Upper lobe of left lung (tissue), 6 donors: ENCODE data around the gene CAPN2. TPM values are rescaled to one million over a fixed set of nuclear protein-coding genes. Genes with fewer than 3 reads are reported as not detected.

Experiments
- ATAC-seq, 2 donors: fragments of 200-7000 bp; cut with Tn5 transposase; one replicate each; pipeline ENCODE4 v1.9.1; 2022; ENCODE audit warnings: mild to moderate bottlenecking in 2 of 2, moderate library complexity in 2 of 2; ENCODE audit not compliant: low FRiP score in 2 of 2
- DNase-seq, 2 donors: peaks; one replicate each; pipeline ENCODE4 v3.0.0-alpha.2; 2019 to 2020
- H3K27ac ChIP-seq, 4 donors: fragments of 200-600 bp; sonication (generic); one replicate each; pipeline ENCODE4 v1.5.1; 2016 to 2019
- H3K27me3 ChIP-seq, 4 donors: fragments of 200-600 bp; sonication (generic); one replicate each; pipeline ENCODE4 v1.5.1; 2017 to 2019
- H3K36me3 ChIP-seq, 4 donors: fragments of 200-600 bp; sonication (generic); one replicate each; pipeline ENCODE4 v1.5.1; 2016 to 2019
- H3K4me1 ChIP-seq, 4 donors: fragments of 200-600 bp; sonication (generic); one replicate each; pipeline ENCODE4 v1.5.1; 2018 to 2019
- H3K4me3 ChIP-seq, 4 donors: fragments of 200-600 bp; sonication (generic); one replicate each; pipeline ENCODE4 v1.5.1; 2017 to 2019; ENCODE audit warnings: mild to moderate bottlenecking in 2 of 4, moderate library complexity in 1 of 4
- H3K9me3 ChIP-seq, 4 donors: fragments of 200-600 bp; sonication (generic); one replicate each; pipeline ENCODE4 v1.5.1; 2018 to 2019
- EP300 ChIP-seq, 4 donors: sonication (generic); formaldehyde crosslinking; IDR thresholded peaks; one replicate each; pipeline ENCODE4 v1.5.1; 2017; ENCODE audit warnings: antibody characterized with exemption in 4 of 4, control low read depth in 2 of 4
- POLR2A ChIP-seq, 4 donors: fragments of 450-650 bp; IDR thresholded peaks; one replicate each; pipeline ENCODE4 v1.5.1; 2016 to 2017; ENCODE audit warnings: antibody characterized with exemption in 4 of 4, mild to moderate bottlenecking in 2 of 4
- POLR2AphosphoS5 ChIP-seq, 2 donors: sonication (generic); formaldehyde crosslinking; IDR thresholded peaks; one replicate each; pipeline ENCODE4 v1.5.1; 2017; ENCODE audit warnings: antibody characterized with exemption in 2 of 2
- WGBS, 2 donors: methylation state at CpG; one replicate each; pipeline ENCODE4 v1.1.5; 2017 to 2018; 5-methylcytosine and 5-hydroxymethylcytosine counted together
- total RNA-seq, 6 donors: library from RNA; depleted of rRNA in 4 of 6; stranded (reverse); fragments of >200 nt in 4 of 6; gene quantifications; one replicate each; pipeline versions ENCODE4 v1.1.0 to v1.2.1, GENCODE V29; 2016 to 2021
- TF ChIP-seq, protein P1 (sequence below), 6 experiments: fragments of 450-650 bp in 4 of 6; fragments of 200-600 bp in 2 of 6; sonication (generic) in 2 of 6; IDR thresholded peaks; one replicate each; pipeline ENCODE4 v1.5.1; 2016 to 2019; ENCODE audit warnings: antibody characterized with exemption in 6 of 6
- donor health status: DM: no; HTN: no; CAD: no; lungs with moderate emphysema.
- donor health status: DM: no; HTN: yes; CAD: no; lungs with severe emphysema.

Gene CAPN2
- total RNA-seq, 6 donors from 2014 or later = 271 to 1,436 (median 427) TPM

DNA sequence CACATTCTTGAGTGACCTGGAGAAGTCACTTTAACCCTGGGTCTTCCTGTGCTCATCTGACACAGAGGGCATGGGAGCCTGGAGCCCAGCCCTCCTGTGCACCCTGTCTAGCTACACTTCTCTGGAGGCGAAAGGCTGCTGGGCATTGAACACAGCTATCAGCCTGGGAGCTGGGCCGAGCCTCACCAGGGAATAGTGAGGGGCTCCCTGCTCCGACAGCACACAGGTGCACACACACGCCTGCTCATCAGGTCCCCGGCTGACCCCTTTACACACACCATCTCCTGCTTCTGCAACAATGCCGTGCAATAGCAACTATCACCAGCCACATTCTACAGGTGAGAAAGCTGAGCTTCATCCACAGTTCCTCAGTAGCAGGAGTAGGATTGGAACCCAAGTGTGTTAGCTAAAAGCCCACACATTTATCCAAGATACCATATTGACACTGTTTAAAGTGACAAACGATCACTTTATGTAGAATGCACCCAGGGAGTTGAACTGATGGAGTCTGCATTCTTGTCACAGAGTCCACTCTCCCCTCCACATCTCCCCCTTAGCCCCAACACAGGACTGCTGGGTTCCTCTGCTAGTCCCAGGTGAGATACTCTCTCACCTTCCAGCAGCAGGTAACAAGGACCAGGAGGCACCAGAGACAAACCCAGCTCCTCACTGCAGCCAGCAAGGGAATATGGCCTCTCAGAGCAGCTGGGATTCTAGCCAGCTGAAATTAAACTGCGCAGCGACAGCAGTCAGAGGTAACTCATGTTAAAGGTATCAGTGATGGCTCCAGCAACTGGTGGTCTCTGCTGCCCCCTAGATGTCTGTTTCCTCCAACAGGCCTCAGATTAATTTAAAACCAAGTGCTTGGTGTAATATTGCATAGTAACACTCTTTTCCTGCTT, 28.5 kb upstream of the CAPN2 start:
- ATAC-seq = peak; percentile 31 to 57
- WGBS, 2 donors = 0 to 66% methylated on average over 2 to 9 of the region's 9 CpGs

DNA sequence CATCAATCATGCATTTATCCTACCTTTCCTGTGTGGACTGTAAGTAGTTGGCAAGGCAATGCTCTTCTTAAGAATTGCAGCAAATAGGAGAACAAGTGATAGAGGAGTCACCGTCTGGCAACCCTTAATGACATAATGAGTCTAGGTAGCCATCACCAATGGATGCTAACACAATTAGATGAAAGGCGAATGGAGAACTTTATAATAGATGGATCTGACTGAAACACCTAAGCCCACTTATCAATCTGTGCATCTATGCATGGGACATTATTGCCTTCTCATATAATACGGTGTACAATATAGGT, 27.9 kb upstream of the CAPN2 start:
- ATAC-seq (no peak), DNase-seq (no peak)
- Histone ChIP-seq H3K27me3 (no peaks in the 10 kb centered on the region), H3K4me3 (no peak overlapping the region), H3K36me3 (no peaks in the 10 kb centered on the region), H3K4me1 (no peaks in the 10 kb centered on the region), H3K27ac (no peak overlapping the region), H3K9me3 (no peaks in the 10 kb centered on the region)
- TF ChIP-seq, protein P1, sequence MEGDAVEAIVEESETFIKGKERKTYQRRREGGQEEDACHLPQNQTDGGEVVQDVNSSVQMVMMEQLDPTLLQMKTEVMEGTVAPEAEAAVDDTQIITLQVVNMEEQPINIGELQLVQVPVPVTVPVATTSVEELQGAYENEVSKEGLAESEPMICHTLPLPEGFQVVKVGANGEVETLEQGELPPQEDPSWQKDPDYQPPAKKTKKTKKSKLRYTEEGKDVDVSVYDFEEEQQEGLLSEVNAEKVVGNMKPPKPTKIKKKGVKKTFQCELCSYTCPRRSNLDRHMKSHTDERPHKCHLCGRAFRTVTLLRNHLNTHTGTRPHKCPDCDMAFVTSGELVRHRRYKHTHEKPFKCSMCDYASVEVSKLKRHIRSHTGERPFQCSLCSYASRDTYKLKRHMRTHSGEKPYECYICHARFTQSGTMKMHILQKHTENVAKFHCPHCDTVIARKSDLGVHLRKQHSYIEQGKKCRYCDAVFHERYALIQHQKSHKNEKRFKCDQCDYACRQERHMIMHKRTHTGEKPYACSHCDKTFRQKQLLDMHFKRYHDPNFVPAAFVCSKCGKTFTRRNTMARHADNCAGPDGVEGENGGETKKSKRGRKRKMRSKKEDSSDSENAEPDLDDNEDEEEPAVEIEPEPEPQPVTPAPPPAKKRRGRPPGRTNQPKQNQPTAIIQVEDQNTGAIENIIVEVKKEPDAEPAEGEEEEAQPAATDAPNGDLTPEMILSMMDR (IDR thresholded peaks at IDR 0.05) = no peak
- TF ChIP-seq EP300 (IDR thresholded peaks at IDR 0.05) = no peak
- no peak for TF ChIP-seq POLR2A (IDR thresholded peaks at IDR 0.05)
- no peak for TF ChIP-seq POLR2AphosphoS5 (IDR thresholded peaks at IDR 0.05)
- 80% methylated on average over 3 of the region's 3 CpGs for WGBS, 2 donors

More for the DNA sequence above, 28.5 kb upstream of the CAPN2 start:
- Histone ChIP-seq H3K4me1 (no peaks in the 10 kb centered on the region), H3K9me3 (no peaks in the 10 kb centered on the region), H3K4me3 (no peak overlapping the region), H3K36me3 (no peaks in the 10 kb centered on the region), H3K27me3 (no peaks in the 10 kb centered on the region), H3K27ac (no peak overlapping the region)
- peak; percentile 20 to 56 for DNase-seq
- TF ChIP-seq, protein P1 (IDR thresholded peaks at IDR 0.05) = peak in 5 of 6 experiments; percentile 20 to 68 (median 53)
- TF ChIP-seq EP300 (IDR thresholded peaks at IDR 0.05) = no peak

DNA sequence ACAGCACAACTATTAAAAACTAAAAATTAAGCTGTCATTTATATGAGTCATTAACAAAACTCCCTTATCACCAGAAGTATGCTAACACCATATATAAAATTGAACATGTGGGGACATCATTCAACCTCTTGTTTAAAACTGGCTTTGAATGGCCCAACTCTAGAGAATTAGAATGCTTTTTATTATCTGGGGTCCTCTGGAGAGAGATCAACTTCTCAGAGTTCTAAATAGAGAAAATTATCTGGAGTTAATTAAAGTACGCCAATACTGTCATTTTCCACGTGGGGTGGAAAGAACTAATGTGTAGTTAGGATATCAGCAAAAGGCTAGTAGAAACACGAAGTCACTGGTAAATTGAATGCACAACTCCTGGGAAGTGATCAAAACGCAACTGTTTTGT, 21.2 kb upstream of the CAPN2 start:
- DNase-seq = no peak
- H3K4me1 ChIP-seq = no peaks in the 10 kb centered on the region
- TF ChIP-seq POLR2AphosphoS5 (IDR thresholded peaks at IDR 0.05) = no peak
- no peak overlapping the region for H3K4me3 ChIP-seq
- no peaks in the 10 kb centered on the region for H3K36me3 ChIP-seq
- WGBS, 2 donors = 83% methylated on average over 4 of the region's 4 CpGs
- ATAC-seq = no peak
- H3K27ac ChIP-seq = no peak overlapping the region
- H3K27me3 ChIP-seq = no peaks in the 10 kb centered on the region
- no peaks in the 10 kb centered on the region for H3K9me3 ChIP-seq

DNA sequence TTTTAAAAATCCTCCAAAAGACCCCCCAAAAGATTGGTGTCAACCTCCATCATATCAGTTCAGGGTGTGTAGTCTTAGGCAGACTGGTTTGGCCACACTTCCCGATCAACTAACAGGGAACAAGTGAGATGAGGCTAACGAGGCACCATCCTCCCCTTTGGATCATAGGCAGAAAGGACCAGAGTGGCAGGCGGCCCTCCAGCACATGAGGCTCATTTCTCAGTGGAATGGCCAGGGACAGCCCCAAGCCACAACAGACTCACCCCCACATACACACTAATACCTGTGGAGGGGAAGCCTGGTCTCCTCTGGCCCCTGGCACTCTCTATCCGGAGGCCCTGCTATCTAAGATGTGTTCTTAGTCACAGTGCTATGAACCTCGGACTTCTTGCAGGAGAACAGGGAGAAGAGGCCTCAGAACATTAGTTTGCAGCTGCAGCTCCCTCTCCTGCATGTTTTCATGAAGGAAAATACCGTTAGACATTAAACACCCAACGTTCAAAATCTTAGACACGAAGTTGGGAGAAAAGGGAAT, 17.3 kb upstream of the CAPN2 start:
- TF ChIP-seq POLR2AphosphoS5 (IDR thresholded peaks at IDR 0.05) = no peak
- TF ChIP-seq, protein P1 (IDR thresholded peaks at IDR 0.05) = no peak
- TF ChIP-seq POLR2A (IDR thresholded peaks at IDR 0.05) = no peak
- no peak for TF ChIP-seq EP300 (IDR thresholded peaks at IDR 0.05)
- WGBS, 2 donors = 66 to 70% methylated on average over 8 of the region's 8 CpGs
- DNase-seq (no peak), ATAC-seq (no peak)
- Histone ChIP-seq H3K27ac (no peak overlapping the region), H3K36me3 (no peaks in the 10 kb centered on the region), H3K9me3 (no peaks in the 10 kb centered on the region), H3K4me1 (peaks cover 1 to 10% (median 5%) of the 10 kb centered on the region in 4 donors), H3K27me3 (no peaks in the 10 kb centered on the region), H3K4me3 (no peak overlapping the region)

DNA sequence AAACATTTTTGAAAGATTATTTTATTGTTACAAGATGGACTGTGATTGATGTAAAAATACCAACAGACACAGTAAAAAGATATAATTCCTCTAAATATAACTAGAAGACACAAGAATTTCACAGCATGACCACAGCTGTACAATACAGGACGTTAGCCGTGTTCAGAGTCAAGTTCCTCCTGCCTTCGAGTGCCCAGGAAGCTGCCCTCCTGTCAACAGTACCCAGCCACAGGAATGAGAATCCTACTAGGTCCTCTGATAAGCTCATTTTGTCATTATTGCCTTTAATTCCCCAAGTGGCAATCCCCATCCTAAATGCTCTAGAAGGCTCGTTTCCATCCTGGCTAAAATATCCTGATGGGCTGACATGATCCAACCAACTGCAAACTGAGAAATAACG, 16.4 kb upstream of the CAPN2 start:
- no peaks in the 10 kb centered on the region for H3K9me3 ChIP-seq
- TF ChIP-seq POLR2A (IDR thresholded peaks at IDR 0.05) (no peak), POLR2AphosphoS5 (IDR thresholded peaks at IDR 0.05) (no peak), EP300 (IDR thresholded peaks at IDR 0.05) (no peak)
- TF ChIP-seq, protein P1 (IDR thresholded peaks at IDR 0.05) = no peak
- H3K36me3 ChIP-seq = no peaks in the 10 kb centered on the region
- H3K4me1 ChIP-seq = peaks cover 7 to 19% (median 12%) of the 10 kb centered on the region in 4 donors
- ATAC-seq = peak in 1 of 2 donors; percentile 17
- H3K27ac ChIP-seq = no peak overlapping the region
- WGBS, 2 donors = 45 to 46% methylated on average over 5 of the region's 5 CpGs
- H3K4me3 ChIP-seq = no peak overlapping the region
- H3K27me3 ChIP-seq = no peaks in the 10 kb centered on the region
- DNase-seq = no peak
